ENCODE results near the gene DLGAP1. TPM values are rescaled to one million over a fixed set of nuclear protein-coding genes. Genes with fewer than 3 reads are reported as not detected.

Gene DLGAP1
- total and polyA plus RNA-seq, 7 donors: 0.13 to 2.6 (median 1.3) TPM; not detected in 1

GRCh38 chr18:3889803-3890202, 565.3 kb downstream of the DLGAP1 start:
- no peak for DNase-seq
- WGBS, 2 donors: 82 to 85% methylated on average over 3 of the region's 3 CpGs
- intact Hi-C loops (cut with DNase I): no loop called here
- Histone ChIP-seq H3K36me3 (no peaks in the 10 kb centered on the region), H3K4me1 (no peaks in the 10 kb centered on the region), H3K27ac (no peak overlapping the region), H3K4me3 (no peak overlapping the region), H3K27me3 (no peaks in the 10 kb centered on the region), H3K9me3 (no peaks in the 10 kb centered on the region)
- TF ChIP-seq POLR2AphosphoS5 (IDR thresholded peaks at IDR 0.05): no peak

DNA sequence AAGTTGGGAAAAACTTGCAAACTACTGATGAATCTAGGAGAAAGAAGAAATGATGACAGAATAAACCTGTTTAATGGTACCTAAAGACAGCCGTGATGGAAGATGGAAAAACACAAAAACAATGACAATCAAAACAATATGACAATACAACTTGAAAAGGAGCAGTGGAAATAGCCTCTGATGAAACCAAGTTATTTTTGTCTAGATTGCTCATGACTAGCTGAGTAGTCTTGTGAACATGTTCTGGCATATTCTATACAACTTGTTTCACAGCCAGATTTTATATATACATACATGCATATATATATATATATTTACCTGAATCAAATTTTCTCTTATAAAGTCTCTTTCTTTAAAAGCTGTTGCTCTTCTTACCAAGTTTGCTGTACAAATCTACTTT, 566.0 kb downstream of the DLGAP1 start:
- no peak for DNase-seq
- intact Hi-C loops (cut with DNase I): no loop called here
- H3K4me3 ChIP-seq: no peak overlapping the region
- no peaks in the 10 kb centered on the region for H3K27me3 ChIP-seq
- no peaks in the 10 kb centered on the region for H3K4me1 ChIP-seq
- H3K36me3 ChIP-seq: no peaks in the 10 kb centered on the region
- no peak overlapping the region for H3K27ac ChIP-seq
- no peaks in the 10 kb centered on the region for H3K9me3 ChIP-seq
- WGBS, 2 donors: 83 to 89% methylated on average over 1 of the region's 1 CpG
- no peak for TF ChIP-seq POLR2A (IDR thresholded peaks at IDR 0.05)
- no peak for TF ChIP-seq EP300 (IDR thresholded peaks at IDR 0.05)
- TF ChIP-seq POLR2AphosphoS5 (IDR thresholded peaks at IDR 0.05): no peak
- TF ChIP-seq, protein P1, sequence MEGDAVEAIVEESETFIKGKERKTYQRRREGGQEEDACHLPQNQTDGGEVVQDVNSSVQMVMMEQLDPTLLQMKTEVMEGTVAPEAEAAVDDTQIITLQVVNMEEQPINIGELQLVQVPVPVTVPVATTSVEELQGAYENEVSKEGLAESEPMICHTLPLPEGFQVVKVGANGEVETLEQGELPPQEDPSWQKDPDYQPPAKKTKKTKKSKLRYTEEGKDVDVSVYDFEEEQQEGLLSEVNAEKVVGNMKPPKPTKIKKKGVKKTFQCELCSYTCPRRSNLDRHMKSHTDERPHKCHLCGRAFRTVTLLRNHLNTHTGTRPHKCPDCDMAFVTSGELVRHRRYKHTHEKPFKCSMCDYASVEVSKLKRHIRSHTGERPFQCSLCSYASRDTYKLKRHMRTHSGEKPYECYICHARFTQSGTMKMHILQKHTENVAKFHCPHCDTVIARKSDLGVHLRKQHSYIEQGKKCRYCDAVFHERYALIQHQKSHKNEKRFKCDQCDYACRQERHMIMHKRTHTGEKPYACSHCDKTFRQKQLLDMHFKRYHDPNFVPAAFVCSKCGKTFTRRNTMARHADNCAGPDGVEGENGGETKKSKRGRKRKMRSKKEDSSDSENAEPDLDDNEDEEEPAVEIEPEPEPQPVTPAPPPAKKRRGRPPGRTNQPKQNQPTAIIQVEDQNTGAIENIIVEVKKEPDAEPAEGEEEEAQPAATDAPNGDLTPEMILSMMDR (IDR thresholded peaks at IDR 0.05): no peak

DNA sequence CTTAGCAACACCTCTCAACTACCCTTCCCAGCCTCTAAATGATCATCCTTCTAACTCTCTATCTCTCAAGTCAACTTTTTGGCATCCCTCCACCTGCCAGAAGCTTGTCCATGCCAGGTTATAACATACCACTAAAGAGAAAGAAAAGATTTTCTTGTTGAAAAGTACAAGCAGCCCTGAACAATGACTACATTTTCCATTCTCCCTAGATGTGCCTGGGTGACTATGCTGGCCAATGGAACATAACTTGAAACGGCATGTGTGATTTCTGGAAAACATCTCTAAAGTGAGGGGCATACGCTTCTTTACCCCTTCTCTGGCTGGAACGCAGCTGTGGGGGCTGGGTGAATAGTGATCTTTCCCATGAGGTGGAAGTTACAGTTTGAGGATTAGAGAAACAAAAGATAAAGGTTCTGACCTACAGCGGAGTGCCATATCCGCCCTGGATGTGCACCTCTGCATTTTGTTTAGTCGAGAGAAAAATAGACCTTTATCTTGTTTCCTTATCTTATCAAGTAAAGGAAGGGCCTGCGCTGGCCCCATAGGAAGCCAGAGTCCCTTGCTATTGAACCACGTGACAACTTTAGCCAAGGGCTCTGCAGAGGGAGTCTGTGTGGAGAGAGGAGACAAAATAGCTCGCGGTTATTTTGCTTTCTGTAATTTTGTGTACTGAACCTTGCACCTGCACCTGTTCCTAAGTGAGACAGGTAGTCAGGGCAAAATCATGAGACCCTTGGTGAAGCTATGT, 568.4 kb downstream of the DLGAP1 start:
- Histone ChIP-seq H3K9me3 (no peaks in the 10 kb centered on the region), H3K4me1 (no peaks in the 10 kb centered on the region), H3K4me3 (no peak overlapping the region), H3K36me3 (no peaks in the 10 kb centered on the region), H3K27ac (no peak overlapping the region), H3K27me3 (no peaks in the 10 kb centered on the region)
- DNase-seq: no peak
- WGBS, 2 donors: 13 to 27% methylated on average over 10 of the region's 10 CpGs
- intact Hi-C loops (cut with DNase I): no loop called here
- TF ChIP-seq EP300 (IDR thresholded peaks at IDR 0.05) (no peak), POLR2AphosphoS5 (IDR thresholded peaks at IDR 0.05) (no peak), POLR2A (IDR thresholded peaks at IDR 0.05) (no peak)
- TF ChIP-seq, protein P1 (IDR thresholded peaks at IDR 0.05): no peak

DNA sequence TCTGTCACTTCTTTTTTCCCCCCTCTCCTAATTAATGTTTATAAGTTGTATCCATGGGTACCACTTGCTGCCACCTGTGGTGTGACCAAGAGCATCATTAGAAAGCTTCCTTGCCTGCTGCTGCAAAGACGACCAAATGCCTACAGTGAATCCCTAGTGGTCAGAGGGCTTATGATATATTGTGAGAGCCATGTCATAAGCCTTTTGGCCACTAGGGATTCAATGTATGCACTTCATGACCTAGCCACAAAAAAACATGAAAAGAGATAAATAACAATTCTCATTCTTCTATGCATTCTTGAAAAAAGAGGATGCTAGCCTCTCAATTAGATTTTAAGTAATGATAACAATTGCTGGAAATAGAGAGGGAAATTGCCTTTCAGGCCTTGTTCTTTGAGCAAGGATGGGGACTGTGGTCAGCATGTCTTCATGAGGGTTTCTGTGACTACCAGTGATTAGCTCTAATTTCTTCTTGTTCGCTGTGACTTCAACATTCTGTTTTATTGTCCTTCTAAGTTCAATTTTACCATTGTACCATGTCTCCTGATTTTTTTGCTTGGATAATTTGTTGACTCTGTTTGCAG, 569.8 kb downstream of the DLGAP1 start:
- DNase-seq: no peak
- no peak overlapping the region for H3K4me3 ChIP-seq
- no peak overlapping the region for H3K27ac ChIP-seq
- H3K36me3 ChIP-seq: no peaks in the 10 kb centered on the region
- TF ChIP-seq EP300 (IDR thresholded peaks at IDR 0.05): no peak
- no peak for TF ChIP-seq POLR2A (IDR thresholded peaks at IDR 0.05)
- TF ChIP-seq POLR2AphosphoS5 (IDR thresholded peaks at IDR 0.05): no peak
- TF ChIP-seq, protein P1 (IDR thresholded peaks at IDR 0.05): no peak
- no peaks in the 10 kb centered on the region for H3K27me3 ChIP-seq
- intact Hi-C loops (cut with DNase I): no loop called here
- WGBS, 2 donors: 82 to 85% methylated on average over 2 of the region's 2 CpGs
- H3K9me3 ChIP-seq: no peaks in the 10 kb centered on the region
- no peaks in the 10 kb centered on the region for H3K4me1 ChIP-seq

DNA sequence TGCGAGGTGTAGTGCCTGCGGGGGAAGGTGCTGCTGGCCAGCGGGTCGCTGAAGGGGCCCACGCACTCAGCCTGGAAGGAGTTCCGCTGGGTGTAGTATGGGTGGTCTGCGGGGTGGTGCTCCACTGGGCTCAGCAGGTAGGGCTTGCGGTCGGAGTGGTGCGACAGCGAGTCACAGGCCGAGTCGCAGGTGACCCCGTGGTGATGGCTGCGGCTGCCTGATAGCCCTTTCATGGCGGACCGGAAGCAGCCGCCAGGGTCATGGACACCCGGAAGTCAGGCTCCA, 575.3 kb downstream of the DLGAP1 start:
- no peaks in the 10 kb centered on the region for H3K27me3 ChIP-seq
- no peaks in the 10 kb centered on the region for H3K4me1 ChIP-seq
- H3K9me3 ChIP-seq: no peaks in the 10 kb centered on the region
- no peak for DNase-seq
- no peak for TF ChIP-seq EP300 (IDR thresholded peaks at IDR 0.05)
- no peak for TF ChIP-seq POLR2A (IDR thresholded peaks at IDR 0.05)
- TF ChIP-seq, protein P1 (IDR thresholded peaks at IDR 0.05): no peak
- no peak for TF ChIP-seq POLR2AphosphoS5 (IDR thresholded peaks at IDR 0.05)
- H3K4me3 ChIP-seq: no peak overlapping the region
- WGBS, 2 donors: 97 to 98% methylated on average over 19 of the region's 19 CpGs
- intact Hi-C loops (cut with DNase I): no loop called here
- H3K27ac ChIP-seq: no peak overlapping the region
- no peaks in the 10 kb centered on the region for H3K36me3 ChIP-seq
